Nephron progenitor cell (in vitro differentiated cells): Measurements from ENCODE around the gene CZIB.
"Not testable (repeated sequence)": the region's sequence is repeated elsewhere in the genome, so short reads cannot be mapped to it uniquely, and the experiment has no call there.

Experiments used
- DNase-seq: peaks from one replicate; pipeline ENCODE4 v3.0.0; 2021
- H3K27ac Mint-ChIP-seq: 2 replicates; pipeline ENCODE4 v1.8.0; 2021; ENCODE audit warnings: mild to moderate bottlenecking, moderate library complexity, mixed read lengths
- H3K27me3 Mint-ChIP-seq: 2 replicates; pipeline ENCODE4 v1.8.0; 2021; ENCODE audit warnings: mild to moderate bottlenecking, low read depth, mixed read lengths; ENCODE audit not compliant: poor library complexity
- H3K36me3 Mint-ChIP-seq: 2 replicates; pipeline ENCODE4 v1.8.0; 2021; ENCODE audit warnings: low read depth, mixed read lengths
- H3K4me1 Mint-ChIP-seq: 2 replicates; pipeline ENCODE4 v1.8.0; 2021; ENCODE audit warnings: mixed read lengths
- H3K4me3 Mint-ChIP-seq: 2 replicates; pipeline ENCODE4 v1.8.0; 2021; ENCODE audit warnings: mild to moderate bottlenecking, moderate library complexity, mixed read lengths
- H3K9me3 Mint-ChIP-seq: 2 replicates; pipeline ENCODE4 v1.8.0; 2021; ENCODE audit warnings: mild to moderate bottlenecking, moderate library complexity, mixed read lengths
- CTCF ChIP-seq: fragments of 200-600 bp; sonication (generic); IDR thresholded peaks from 2 replicates; pipeline ENCODE4 v1.5.0; 2021; ENCODE audit warnings: antibody characterized with exemption

Gene CZIB

DNA sequence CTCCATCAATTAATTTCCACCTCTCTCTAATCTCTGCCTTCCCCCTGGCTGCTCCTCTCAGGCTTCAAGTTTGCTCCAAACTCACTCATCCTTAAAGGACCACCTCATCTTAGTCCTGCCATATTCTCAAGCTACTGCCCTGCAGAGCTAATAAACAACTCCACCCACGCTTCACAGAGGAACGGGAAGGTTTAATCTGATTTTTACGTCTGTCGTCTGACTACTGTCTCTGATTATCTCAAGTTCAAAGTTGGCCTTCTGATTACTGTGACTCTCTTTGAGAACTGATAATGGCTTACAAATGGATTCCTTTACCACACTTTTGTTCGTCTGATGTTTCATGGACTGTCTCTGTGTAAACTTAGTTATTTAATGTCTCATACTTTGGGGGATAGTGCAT is 31.4 kb downstream of the CZIB start:
- no peak for TF ChIP-seq CTCF
- Mint-ChIP-seq H3K4me1 (peaks cover 7% of the 10 kb centered on the region), H3K9me3 (no peaks in the 10 kb centered on the region), H3K27ac (no peak overlapping the region), H3K4me3 (no peak overlapping the region), H3K36me3 (no peaks in the 10 kb centered on the region), H3K27me3 (peaks cover 12% of the 10 kb centered on the region)
- DNase-seq = no peak

- H3K36me3 Mint-ChIP-seq = no peaks in the 10 kb centered on the region
- H3K9me3 Mint-ChIP-seq = no peaks in the 10 kb centered on the region
- no peak for TF ChIP-seq CTCF
- H3K4me1 Mint-ChIP-seq = peaks cover 7% of the 10 kb centered on the region
- DNase-seq = no peak
- H3K4me3 Mint-ChIP-seq = no peak overlapping the region
- H3K27me3 Mint-ChIP-seq = peaks cover 12% of the 10 kb centered on the region
- H3K27ac Mint-ChIP-seq = no peak overlapping the region
Observed at GRCh38 chr1:53188099-53188498, 32.3 kb downstream of the CZIB start.

DNA sequence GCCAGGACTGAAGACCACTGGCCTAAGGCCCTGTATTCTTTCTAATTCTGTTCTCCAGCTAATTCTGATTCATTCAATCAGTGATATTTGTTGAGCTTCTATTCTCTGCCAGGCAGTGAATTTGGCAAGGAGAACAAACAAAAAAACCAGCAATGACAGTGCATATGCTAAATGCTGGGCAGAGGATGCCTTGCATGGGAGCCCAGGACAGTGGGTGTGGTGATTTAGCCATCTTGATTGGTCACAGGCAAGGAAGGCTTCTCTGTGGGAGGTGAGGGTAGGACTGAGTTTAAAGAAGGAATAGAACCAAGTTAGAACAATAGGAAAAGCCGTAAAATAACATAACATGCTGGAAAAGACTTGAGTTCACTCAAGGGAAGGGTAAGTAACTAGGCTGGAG is 33.0 kb downstream of the CZIB start:
- TF ChIP-seq CTCF = no peak
- H3K36me3 Mint-ChIP-seq = no peaks in the 10 kb centered on the region
- no peaks in the 10 kb centered on the region for H3K9me3 Mint-ChIP-seq
- no peak for DNase-seq
- peaks cover 9% of the 10 kb centered on the region for H3K27me3 Mint-ChIP-seq
- H3K27ac Mint-ChIP-seq = no peak overlapping the region
- H3K4me3 Mint-ChIP-seq = no peak overlapping the region
- H3K4me1 Mint-ChIP-seq = peaks cover 7% of the 10 kb centered on the region

DNA sequence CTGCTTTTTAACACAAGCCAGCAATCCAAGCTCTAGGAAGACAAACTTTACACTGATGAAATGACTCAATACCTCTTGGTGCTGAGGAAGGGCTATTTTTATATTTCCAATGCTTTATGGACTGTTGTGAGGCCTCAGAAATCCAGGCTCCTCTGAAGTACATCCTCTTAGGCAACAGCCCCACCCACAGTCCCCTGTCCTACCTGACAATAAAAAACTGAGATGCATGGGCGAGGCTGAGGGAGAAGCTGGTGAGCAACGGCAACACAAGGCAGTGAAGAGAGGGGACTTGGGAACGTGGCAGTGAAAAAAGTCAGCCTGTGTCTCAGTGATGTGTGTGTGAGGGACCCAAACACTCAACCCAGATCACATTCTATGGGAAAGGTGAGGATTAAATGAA is 33.9 kb downstream of the CZIB start:
- Mint-ChIP-seq H3K27ac (no peak overlapping the region), H3K9me3 (no peaks in the 10 kb centered on the region), H3K36me3 (no peaks in the 10 kb centered on the region), H3K27me3 (peaks cover 9% of the 10 kb centered on the region), H3K4me3 (no peak overlapping the region), H3K4me1 (peaks cover 7% of the 10 kb centered on the region)
- TF ChIP-seq CTCF = no peak
- DNase-seq = no peak

DNA sequence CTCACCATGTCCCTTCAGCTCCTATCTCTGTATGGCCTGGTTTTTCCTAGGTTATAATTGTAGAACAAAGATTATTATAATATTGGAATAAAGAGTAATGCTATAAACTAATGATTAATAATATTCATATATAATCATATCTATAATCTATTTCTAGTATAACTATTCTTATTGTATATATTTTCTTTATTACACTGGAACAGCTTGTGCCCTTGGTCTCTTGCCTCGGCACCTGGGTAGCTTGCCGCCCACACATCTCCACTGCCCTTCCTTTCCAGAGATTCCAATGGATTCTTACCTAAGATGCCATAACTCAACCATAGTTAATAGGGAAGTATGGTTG is 34.5 kb downstream of the CZIB start:
- H3K27me3 Mint-ChIP-seq = peaks cover 12% of the 10 kb centered on the region
- H3K4me3 Mint-ChIP-seq, H3K4me1 Mint-ChIP-seq, H3K9me3 Mint-ChIP-seq, H3K27ac Mint-ChIP-seq, H3K36me3 Mint-ChIP-seq, DNase-seq: not testable (repeated sequence)
- TF ChIP-seq CTCF = peak; percentile 50

- Mint-ChIP-seq H3K27ac (no peak overlapping the region), H3K9me3 (no peaks in the 10 kb centered on the region), H3K27me3 (peaks cover 15% of the 10 kb centered on the region), H3K4me1 (no peaks in the 10 kb centered on the region), H3K4me3 (no peak overlapping the region), H3K36me3 (no peaks in the 10 kb centered on the region)
- TF ChIP-seq CTCF = no peak
- DNase-seq = no peak
Observed at GRCh38 chr1:53183095-53183990, 37.1 kb downstream of the CZIB start.
